Neural progenitor cell (in vitro differentiated cells): ENCODE measurements around the gene R3HDM2.

ENCODE experiments used
- EZH2phosphoT487 ChIP-seq: fragments of 200-600 bp; sonication (generic); IDR thresholded peaks from 2 replicates; pipeline ENCODE4 v1.6.1; 2017; ENCODE audit warnings: antibody characterized with exemption
- TF ChIP-seq, protein P1 (sequence below): fragments of 200-600 bp; sonication (generic); IDR thresholded peaks from 2 replicates; pipeline ENCODE4 v1.5.1; 2017; ENCODE audit warnings: antibody characterized with exemption, mild to moderate bottlenecking

DNA sequence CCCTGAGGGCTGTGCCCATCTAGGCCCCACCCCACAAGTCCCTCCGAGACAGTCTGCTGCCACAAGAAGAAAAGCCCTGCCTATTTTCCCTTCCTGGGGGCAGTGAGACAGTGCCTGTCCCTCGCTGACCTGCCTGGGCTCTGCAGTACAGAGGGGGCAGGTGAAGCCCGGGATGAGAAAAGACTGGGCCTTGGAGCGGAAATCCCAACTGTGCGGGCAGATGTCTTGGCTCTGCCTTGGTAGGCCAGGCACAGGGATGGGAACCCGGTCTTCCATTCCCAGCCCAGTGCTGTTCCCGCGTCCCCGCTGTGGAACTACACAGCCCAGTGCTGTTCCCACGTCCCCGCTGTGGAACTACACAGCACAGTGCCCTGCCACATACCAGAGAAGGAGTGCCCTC, 227.1 kb downstream of the R3HDM2 start:
- no peak for TF ChIP-seq EZH2phosphoT487
- TF ChIP-seq, protein P1, sequence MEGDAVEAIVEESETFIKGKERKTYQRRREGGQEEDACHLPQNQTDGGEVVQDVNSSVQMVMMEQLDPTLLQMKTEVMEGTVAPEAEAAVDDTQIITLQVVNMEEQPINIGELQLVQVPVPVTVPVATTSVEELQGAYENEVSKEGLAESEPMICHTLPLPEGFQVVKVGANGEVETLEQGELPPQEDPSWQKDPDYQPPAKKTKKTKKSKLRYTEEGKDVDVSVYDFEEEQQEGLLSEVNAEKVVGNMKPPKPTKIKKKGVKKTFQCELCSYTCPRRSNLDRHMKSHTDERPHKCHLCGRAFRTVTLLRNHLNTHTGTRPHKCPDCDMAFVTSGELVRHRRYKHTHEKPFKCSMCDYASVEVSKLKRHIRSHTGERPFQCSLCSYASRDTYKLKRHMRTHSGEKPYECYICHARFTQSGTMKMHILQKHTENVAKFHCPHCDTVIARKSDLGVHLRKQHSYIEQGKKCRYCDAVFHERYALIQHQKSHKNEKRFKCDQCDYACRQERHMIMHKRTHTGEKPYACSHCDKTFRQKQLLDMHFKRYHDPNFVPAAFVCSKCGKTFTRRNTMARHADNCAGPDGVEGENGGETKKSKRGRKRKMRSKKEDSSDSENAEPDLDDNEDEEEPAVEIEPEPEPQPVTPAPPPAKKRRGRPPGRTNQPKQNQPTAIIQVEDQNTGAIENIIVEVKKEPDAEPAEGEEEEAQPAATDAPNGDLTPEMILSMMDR = no peak
